Measurements from ENCODE around the gene RPP25L.
A peak's percentile ranks its signal among the peaks of the same experiment; 100 is the strongest.

RPP25L gene

GRCh38 chr9:34653151-34654072 lies 41.5 kb upstream of the RPP25L start:
- H3K9me2 ChIP-seq (replicated peaks; ENCODE audit: insufficient read depth, low read length): no peaks in the 10 kb centered on the region
- H3K79me2 ChIP-seq (ENCODE audit: low read length): peaks cover 7% of the 10 kb centered on the region; the same call in 1 of the 2 replicates
- H3K4me2 ChIP-seq (ENCODE audit: low read depth, low read length): peak overlapping the region; percentile 64; the same call in 1 of the 2 replicates
- no peak overlapping the region for H3K9ac ChIP-seq (ENCODE audit: low read length)
- 0 out of 2 replicates have a peak, but pooled peaks cover 3% of the 10 kb centered on the region for H3K36me3 ChIP-seq (replicated peaks; ENCODE audit: insufficient read depth, low read length)
- peaks cover 4% of the 10 kb centered on the region; the same call in 1 of the 2 replicates for H3F3A ChIP-seq (ENCODE audit: insufficient read depth, low read length)
- no peak overlapping the region for H3K27ac ChIP-seq (ENCODE audit: low read length)
- no peaks in the 10 kb centered on the region for H4K20me1 ChIP-seq (ENCODE audit: insufficient read depth, low read length)
- no peaks in the 10 kb centered on the region for H3K9me3 ChIP-seq (replicated peaks; ENCODE audit: insufficient read depth, low read length)
- H3K27me3 ChIP-seq (replicated peaks; ENCODE audit: insufficient read depth, low read length): no peaks in the 10 kb centered on the region
- H3K4me1 ChIP-seq (ENCODE audit: low read length): no peaks in the 10 kb centered on the region
- DNase-seq: no peak
- no peak overlapping the region for H3K4me3 ChIP-seq (ENCODE audit: low read length)
- H2AFZ ChIP-seq (ENCODE audit: low read length): no peak overlapping the region
- TF ChIP-seq CTCF (IDR thresholded peaks at IDR 0.05; ENCODE audit: low read length) (no peak), EZH2 (optimal IDR thresholded peaks at IDR 0.05; ENCODE audit: low read depth, low read length) (no peak), EZH2phosphoT487 (IDR thresholded peaks at IDR 0.05; ENCODE audit: low read length) (no peak)

GRCh38 chr9:34652602-34653000 lies 40.7 kb upstream of the RPP25L start:
- H3K9me3 ChIP-seq (replicated peaks; ENCODE audit: insufficient read depth, low read length): no peaks in the 10 kb centered on the region
- H3K4me1 ChIP-seq (ENCODE audit: low read length): peaks cover 7% of the 10 kb centered on the region
- no peak for DNase-seq
- peaks cover 15% of the 10 kb centered on the region for H3K79me2 ChIP-seq (ENCODE audit: low read length)
- no peaks in the 10 kb centered on the region for H3K27me3 ChIP-seq (replicated peaks; ENCODE audit: insufficient read depth, low read length)
- no peak overlapping the region for H2AFZ ChIP-seq (ENCODE audit: low read length)
- TF ChIP-seq EZH2phosphoT487 (IDR thresholded peaks at IDR 0.05; ENCODE audit: low read length) (no peak), CTCF (IDR thresholded peaks at IDR 0.05; ENCODE audit: low read length) (no peak), EZH2 (optimal IDR thresholded peaks at IDR 0.05; ENCODE audit: low read depth, low read length) (no peak)
- H3K4me3 ChIP-seq (ENCODE audit: low read length): peak overlapping the region; percentile 42
- H3F3A ChIP-seq (ENCODE audit: insufficient read depth, low read length): peaks cover 4% of the 10 kb centered on the region; the same call in 1 of the 2 replicates
- H3K27ac ChIP-seq (ENCODE audit: low read length): no peak overlapping the region
- 0 out of 2 replicates have a peak, but pooled peaks cover 3% of the 10 kb centered on the region for H3K36me3 ChIP-seq (replicated peaks; ENCODE audit: insufficient read depth, low read length)
- H3K9ac ChIP-seq (ENCODE audit: low read length): no peak overlapping the region; the same call in 1 of the 2 replicates
- peak overlapping the region; percentile 64 for H3K4me2 ChIP-seq (ENCODE audit: low read depth, low read length)
- no peaks in the 10 kb centered on the region for H3K9me2 ChIP-seq (replicated peaks; ENCODE audit: insufficient read depth, low read length)
- H4K20me1 ChIP-seq (ENCODE audit: insufficient read depth, low read length): no peaks in the 10 kb centered on the region

- no peak within 1 kb of the TSS; the same call in 1 of the 2 replicates for H3K27ac ChIP-seq (ENCODE audit: low read length)
- peak within 1 kb of the TSS; percentile 14; the same call in 1 of the 2 replicates for H3K9ac ChIP-seq (ENCODE audit: low read length)
- no peaks in the 10 kb centered on the region for H3K9me2 ChIP-seq (replicated peaks; ENCODE audit: insufficient read depth, low read length)
- peak within 1 kb of the TSS; percentile 42 for H3K4me3 ChIP-seq (ENCODE audit: low read length)
- DNase-seq: peak; percentile 41
- H2AFZ ChIP-seq (ENCODE audit: low read length): 0 out of 2 replicates have a peak within 1 kb of the TSS, but pooled peaks have one; percentile 27
- peaks cover 10% of the 10 kb centered on the region for H3K4me1 ChIP-seq (ENCODE audit: low read length)
- H3K27me3 ChIP-seq (replicated peaks; ENCODE audit: insufficient read depth, low read length): no peaks in the 10 kb centered on the region
- peaks cover 21% of the 10 kb centered on the region for H3K79me2 ChIP-seq (ENCODE audit: low read length)
- H3F3A ChIP-seq (ENCODE audit: insufficient read depth, low read length): peaks cover 6% of the 10 kb centered on the region
- TF ChIP-seq EZH2 (optimal IDR thresholded peaks at IDR 0.05; ENCODE audit: low read depth, low read length): no peak
- no peak for TF ChIP-seq EZH2phosphoT487 (IDR thresholded peaks at IDR 0.05; ENCODE audit: low read length)
- no peak for TF ChIP-seq CTCF (IDR thresholded peaks at IDR 0.05; ENCODE audit: low read length)
- 0 out of 2 replicates have a peak, but pooled peaks cover 3% of the 10 kb centered on the region for H3K36me3 ChIP-seq (replicated peaks; ENCODE audit: insufficient read depth, low read length)
- H3K9me3 ChIP-seq (replicated peaks; ENCODE audit: insufficient read depth, low read length): no peaks in the 10 kb centered on the region
- H4K20me1 ChIP-seq (ENCODE audit: insufficient read depth, low read length): no peaks in the 10 kb centered on the region
- H3K4me2 ChIP-seq (ENCODE audit: low read depth, low read length): peak within 1 kb of the TSS; percentile 64
These were observed 40.1 kb upstream of the RPP25L start, which contains the start of gene IL11RA for GRCh38 chr9:34651876-34652601. Gene IL11RA, plus strand, starts transcription at chr9:34652185. Its CDS starts 3,033 bp downstream, at chr9:34655218.

Data from MM.1S (cell line).